Activated naive CD4-positive, alpha-beta T cell treated with anti-CD3 and anti-CD28 coated beads for 36 hours (primary cell): ENCODE results near the gene LAMC1. TPM values are rescaled to one million over a fixed set of nuclear protein-coding genes. Genes with fewer than 3 reads are reported as not detected.

Experiments
- CTCF ChIA-PET: fragments of 350-600 bp; sonication (Branson Sonifier 250); formaldehyde crosslinking; loops from one replicate; lab custom pipeline; 2021; ENCODE audit warnings: antibody characterized with exemption; lab: Charles Lee
- DNase-seq: peaks from one replicate; pipeline ENCODE4 v3.0.0-alpha.2; 2020
- H3K27ac Mint-ChIP-seq: one replicate; pipeline ENCODE4 v1.8.0; 2021; ENCODE audit warnings: mild to moderate bottlenecking, mixed read lengths
- H3K27me3 Mint-ChIP-seq: one replicate; pipeline ENCODE4 v1.8.0; 2021; ENCODE audit warnings: low read depth, mixed read lengths
- H3K36me3 Mint-ChIP-seq: one replicate; pipeline ENCODE4 v1.8.0; 2021; ENCODE audit warnings: low read depth, mixed read lengths
- H3K4me1 Mint-ChIP-seq: one replicate; pipeline ENCODE4 v1.8.0; 2021; ENCODE audit warnings: low read depth, mixed read lengths
- H3K4me3 Mint-ChIP-seq: one replicate; pipeline ENCODE4 v1.8.0; 2021; ENCODE audit warnings: mild to moderate bottlenecking, moderate library complexity, mixed read lengths
- H3K9me3 Mint-ChIP-seq: one replicate; pipeline ENCODE4 v1.8.0; 2021; ENCODE audit warnings: mixed read lengths
- intact Hi-C: fragments of 100-400 bp; cut with micrococcal nuclease; formaldehyde crosslinking; loops from one replicate; pipeline ENCODE4 v1.15.1; 2023
- total RNA-seq, 2 experiments: library from RNA; stranded (reverse); gene quantifications; one replicate each; pipeline ENCODE4 v1.2.3, GENCODE V29; 2021

LAMC1 gene
- total RNA-seq, 2 experiments from 2014 or later, result 0.10 TPM; not detected in 1

DNA sequence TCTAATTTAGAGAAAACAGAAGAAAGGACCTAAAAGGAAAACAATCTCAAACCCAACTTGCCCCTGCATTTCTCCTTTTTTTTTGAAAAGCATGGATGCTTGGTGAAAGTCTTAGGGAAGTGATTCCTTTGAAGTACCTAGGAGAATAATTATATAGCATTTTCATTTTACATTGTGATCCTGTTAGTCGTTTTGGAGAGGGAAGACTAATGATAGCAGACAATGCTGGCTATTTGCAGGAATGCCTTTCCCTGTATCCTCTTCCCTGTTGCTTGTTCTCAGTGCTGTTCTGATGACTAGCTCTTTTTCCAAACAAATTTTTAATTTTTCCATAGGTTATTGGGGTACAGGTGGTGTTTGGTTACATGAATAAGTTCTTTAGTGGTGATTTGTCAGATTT is 53.9 kb downstream of the LAMC1 start:
- H3K9me3 Mint-ChIP-seq, result no peaks in the 10 kb centered on the region
- H3K27me3 Mint-ChIP-seq, result peaks cover 9% of the 10 kb centered on the region
- no peak for DNase-seq
- no peak overlapping the region for H3K4me3 Mint-ChIP-seq
- CTCF ChIA-PET, result no interaction called here
- H3K4me1 Mint-ChIP-seq, result no peaks in the 10 kb centered on the region
- intact Hi-C loops, result no loop called here
- no peak overlapping the region for H3K27ac Mint-ChIP-seq
- no peaks in the 10 kb centered on the region for H3K36me3 Mint-ChIP-seq

DNA sequence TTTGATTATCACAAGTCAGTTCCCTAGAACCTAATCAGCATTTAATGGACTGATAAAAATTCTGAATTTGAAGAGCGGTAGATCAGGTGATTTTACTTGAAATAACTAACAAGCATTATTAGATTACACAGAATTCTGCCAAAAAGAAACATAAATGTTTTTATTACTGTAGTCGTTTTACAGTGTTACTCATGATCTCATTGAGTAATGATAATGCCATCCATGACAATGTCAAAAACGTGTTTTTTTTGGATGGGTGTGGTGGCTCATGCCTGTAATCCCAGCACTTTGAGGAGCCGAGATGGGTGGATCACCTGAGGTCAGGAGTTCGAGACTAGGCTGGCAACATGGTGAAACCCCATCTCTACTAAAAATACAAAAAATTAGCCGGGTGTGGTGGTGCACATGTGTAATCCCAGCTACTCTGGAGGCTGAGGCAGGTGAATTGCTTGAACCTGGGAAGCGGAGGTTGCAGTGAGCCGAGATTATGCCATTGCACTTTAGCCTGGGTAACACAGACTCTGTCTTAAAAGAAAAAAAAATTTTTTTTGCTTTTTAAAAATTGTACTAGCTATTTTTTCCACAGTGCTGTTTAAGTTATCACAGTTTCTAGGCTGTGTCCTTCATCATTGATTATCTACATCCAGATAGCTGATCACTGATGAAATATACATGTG is 56.6 kb downstream of the LAMC1 start:
- H3K27me3 Mint-ChIP-seq, result peaks cover 9% of the 10 kb centered on the region
- no peak for DNase-seq
- H3K36me3 Mint-ChIP-seq, result no peaks in the 10 kb centered on the region
- CTCF ChIA-PET, result interaction anchor here (0.6 to 1.1 kb wide), 2 partner anchors 9 to 159 kb away, joined by 6 read pairs; no protein-coding TSS in a partner anchor
- no peak overlapping the region for H3K27ac Mint-ChIP-seq
- intact Hi-C loops, result no loop called here
- H3K4me1 Mint-ChIP-seq, result no peaks in the 10 kb centered on the region
- H3K4me3 Mint-ChIP-seq, result no peak overlapping the region
- no peaks in the 10 kb centered on the region for H3K9me3 Mint-ChIP-seq

DNA sequence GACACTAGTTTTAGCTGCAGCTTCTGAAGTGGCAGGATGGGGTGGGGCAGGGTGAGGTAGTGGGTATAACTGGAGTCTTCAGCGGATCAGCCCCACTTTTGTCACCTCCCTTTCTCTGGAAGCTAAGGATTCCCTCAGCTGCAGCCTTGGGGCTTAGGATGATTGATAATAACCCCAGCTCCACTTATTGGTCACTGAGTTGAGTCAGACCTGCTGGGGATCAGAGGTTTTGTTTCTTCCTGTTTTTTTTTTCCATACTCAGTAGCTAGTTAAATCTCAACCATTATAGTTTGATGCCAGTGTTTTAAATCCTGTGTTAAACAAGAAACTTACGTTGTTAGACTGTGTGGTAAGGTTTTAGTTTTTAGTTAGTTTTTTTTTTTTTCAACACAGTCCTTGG is 57.2 kb downstream of the LAMC1 start:
- H3K27me3 Mint-ChIP-seq, result peaks cover 9% of the 10 kb centered on the region
- no peaks in the 10 kb centered on the region for H3K9me3 Mint-ChIP-seq
- no peak overlapping the region for H3K4me3 Mint-ChIP-seq
- H3K27ac Mint-ChIP-seq, result no peak overlapping the region
- intact Hi-C loops, result no loop called here
- no peaks in the 10 kb centered on the region for H3K4me1 Mint-ChIP-seq
- no peak for DNase-seq
- CTCF ChIA-PET, result interaction anchor here (0.6 to 1.1 kb wide), 2 partner anchors 9 to 159 kb away, joined by 6 read pairs; no protein-coding TSS in a partner anchor
- no peaks in the 10 kb centered on the region for H3K36me3 Mint-ChIP-seq

DNA sequence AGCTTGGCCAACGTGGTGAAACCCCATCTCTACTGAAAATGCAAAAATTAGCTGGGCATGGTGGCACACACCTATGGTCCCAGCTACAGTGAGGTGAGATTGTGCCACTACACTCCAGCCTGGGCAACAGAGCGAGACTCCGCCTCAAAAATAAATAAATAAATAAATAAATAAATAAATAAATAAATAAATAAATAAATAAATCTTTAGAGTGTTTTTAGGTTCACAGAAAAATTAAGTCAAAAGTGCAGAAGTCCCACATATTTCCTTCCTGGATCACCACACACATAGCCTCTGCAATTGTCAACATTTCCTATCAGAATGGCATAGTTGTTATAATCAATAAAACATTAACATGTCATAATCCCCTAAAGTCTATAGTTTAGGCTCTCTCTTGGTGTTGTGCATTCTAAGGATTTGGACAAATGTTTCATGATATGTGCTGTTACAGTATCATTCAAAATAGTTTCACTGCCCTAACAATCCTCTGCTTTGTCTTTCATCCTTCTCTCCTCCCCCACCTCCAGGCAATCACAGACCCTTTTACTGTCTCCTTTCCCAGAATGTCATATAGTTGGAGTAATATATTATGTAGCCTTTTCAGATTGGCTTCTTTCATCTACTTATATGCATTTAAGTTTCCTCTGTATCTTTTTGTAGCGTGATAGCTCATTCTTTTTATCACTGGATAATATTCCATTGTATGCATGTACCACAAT is 58.3 kb downstream of the LAMC1 start:
- H3K4me1 Mint-ChIP-seq, result no peaks in the 10 kb centered on the region
- H3K36me3 Mint-ChIP-seq, result no peaks in the 10 kb centered on the region
- H3K4me3 Mint-ChIP-seq, result no peak overlapping the region
- peaks cover 9% of the 10 kb centered on the region for H3K27me3 Mint-ChIP-seq
- H3K9me3 Mint-ChIP-seq, result no peaks in the 10 kb centered on the region
- no peak overlapping the region for H3K27ac Mint-ChIP-seq
- intact Hi-C loops, result no loop called here
- no peak for DNase-seq
- CTCF ChIA-PET, result no interaction called here

DNA sequence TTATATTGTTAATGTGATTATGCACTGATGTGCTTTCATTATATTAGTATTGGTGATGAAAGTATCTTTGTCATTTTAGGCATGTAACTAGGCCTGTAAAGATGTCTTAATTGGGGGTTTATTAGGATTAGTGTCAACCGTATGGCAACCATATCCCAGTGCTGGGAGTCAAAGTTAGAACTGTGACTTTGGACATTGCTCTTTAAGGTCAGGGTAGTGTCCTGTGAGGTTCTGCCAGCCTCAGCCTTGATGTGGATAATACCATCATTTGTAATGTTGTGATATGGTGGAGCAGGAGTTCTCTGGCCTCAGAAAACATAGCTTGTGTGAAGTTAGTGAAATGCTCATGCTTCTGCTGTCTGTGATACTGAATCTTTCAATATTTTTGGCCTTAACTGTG is 59.4 kb downstream of the LAMC1 start:
- Mint-ChIP-seq H3K36me3 (no peaks in the 10 kb centered on the region), H3K27me3 (peaks cover 9% of the 10 kb centered on the region), H3K9me3 (no peaks in the 10 kb centered on the region), H3K4me1 (no peaks in the 10 kb centered on the region), H3K27ac (no peak overlapping the region), H3K4me3 (no peak overlapping the region)
- CTCF ChIA-PET, result no interaction called here
- intact Hi-C loops, result no loop called here
- DNase-seq, result no peak

DNA sequence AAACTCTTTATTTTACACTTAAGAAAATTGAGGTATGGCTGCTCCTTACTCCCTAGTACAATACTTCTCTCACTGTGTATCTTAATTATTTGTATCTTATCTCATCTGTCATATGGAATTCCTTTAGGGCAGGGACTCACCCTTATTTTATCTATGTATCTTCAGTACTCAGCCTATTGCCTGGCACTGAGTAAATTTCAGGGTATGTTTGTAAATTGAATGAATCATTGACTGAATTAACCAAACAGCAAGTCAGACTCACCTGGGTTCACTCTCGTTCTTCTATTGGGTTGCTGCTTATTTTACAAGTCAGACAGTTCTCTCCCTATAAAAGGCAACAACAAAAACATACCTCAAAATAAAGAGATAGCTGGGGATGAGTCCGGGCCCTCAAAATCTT is 63.8 kb downstream of the LAMC1 start:
- Mint-ChIP-seq H3K4me3 (no peak overlapping the region), H3K27me3 (peaks cover 3% of the 10 kb centered on the region), H3K9me3 (no peaks in the 10 kb centered on the region), H3K27ac (no peak overlapping the region), H3K36me3 (no peaks in the 10 kb centered on the region), H3K4me1 (no peaks in the 10 kb centered on the region)
- intact Hi-C loops, result no loop called here
- no peak for DNase-seq
- CTCF ChIA-PET, result no interaction called here

DNA sequence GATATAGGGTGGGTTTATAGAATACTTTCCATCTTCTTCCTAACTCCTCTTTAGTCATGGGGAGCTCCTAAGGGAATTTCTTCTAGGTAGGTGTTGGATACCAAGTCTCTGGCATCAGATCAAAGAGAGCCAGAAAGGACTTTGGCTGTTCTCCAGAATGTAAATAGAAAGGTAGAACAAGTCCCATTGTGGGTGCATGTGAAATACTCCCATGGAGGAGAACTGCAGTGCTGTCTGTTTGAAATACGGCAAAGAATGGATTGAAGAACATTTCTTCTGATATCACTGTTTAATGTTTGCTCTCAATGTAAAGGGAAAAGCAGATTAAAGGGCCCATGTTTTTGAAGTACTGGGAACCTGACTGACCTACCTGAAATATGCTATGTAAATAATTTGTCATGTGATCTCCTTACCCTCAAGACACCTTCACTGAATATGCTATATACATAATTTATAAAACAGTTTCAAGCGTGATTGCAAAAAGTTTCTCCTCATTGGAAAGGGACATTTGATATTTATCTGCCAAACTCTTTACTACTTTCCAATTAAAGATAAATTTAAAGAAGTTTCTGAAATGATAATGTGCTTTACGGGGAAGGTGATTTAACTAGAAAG is 65.9 kb downstream of the LAMC1 start:
- Mint-ChIP-seq H3K9me3 (no peaks in the 10 kb centered on the region), H3K27me3 (peaks cover 10% of the 10 kb centered on the region), H3K4me3 (no peak overlapping the region), H3K27ac (no peak overlapping the region), H3K4me1 (no peaks in the 10 kb centered on the region), H3K36me3 (no peaks in the 10 kb centered on the region)
- DNase-seq, result no peak
- CTCF ChIA-PET, result interaction anchor here (0.5 kb wide), 1 partner anchor 146 kb away, joined by 4 read pairs; no protein-coding TSS in a partner anchor
- intact Hi-C loops, result no loop called here

DNA sequence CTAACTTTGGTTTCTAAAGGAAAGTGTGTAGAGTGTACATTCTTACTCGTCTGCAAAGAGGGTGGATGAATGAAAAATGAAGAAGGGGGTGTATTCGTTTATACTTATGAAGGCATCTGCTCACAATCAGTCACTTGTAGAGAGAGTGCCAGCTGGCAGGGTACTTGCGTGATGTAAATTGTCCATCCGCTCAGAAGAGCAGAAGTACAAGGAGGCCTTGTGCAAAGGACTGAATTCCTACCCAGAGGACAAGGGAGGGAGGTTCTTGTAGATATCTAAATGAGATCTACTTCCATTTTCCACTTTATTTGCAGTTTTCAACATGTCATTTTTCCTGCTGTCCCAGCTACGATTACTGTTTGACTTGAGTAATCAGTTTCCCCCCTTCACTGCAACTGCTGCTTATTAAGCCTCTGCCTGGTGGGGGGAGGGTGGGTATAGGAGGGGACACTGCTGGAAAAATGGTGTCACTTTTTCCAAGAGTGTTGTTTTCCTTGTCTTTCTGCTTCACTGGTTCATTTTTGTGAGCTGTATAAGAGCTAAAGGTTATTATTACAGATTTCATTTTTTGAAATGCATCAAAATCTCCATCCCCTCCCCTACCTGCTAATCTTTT is 67.3 kb downstream of the LAMC1 start:
- no peak for DNase-seq
- peaks cover 12% of the 10 kb centered on the region for H3K27me3 Mint-ChIP-seq
- no peaks in the 10 kb centered on the region for H3K36me3 Mint-ChIP-seq
- no peaks in the 10 kb centered on the region for H3K4me1 Mint-ChIP-seq
- H3K4me3 Mint-ChIP-seq, result no peak overlapping the region
- H3K9me3 Mint-ChIP-seq, result no peaks in the 10 kb centered on the region
- no peak overlapping the region for H3K27ac Mint-ChIP-seq
- intact Hi-C loops, result no loop called here
- CTCF ChIA-PET, result no interaction called here

DNA sequence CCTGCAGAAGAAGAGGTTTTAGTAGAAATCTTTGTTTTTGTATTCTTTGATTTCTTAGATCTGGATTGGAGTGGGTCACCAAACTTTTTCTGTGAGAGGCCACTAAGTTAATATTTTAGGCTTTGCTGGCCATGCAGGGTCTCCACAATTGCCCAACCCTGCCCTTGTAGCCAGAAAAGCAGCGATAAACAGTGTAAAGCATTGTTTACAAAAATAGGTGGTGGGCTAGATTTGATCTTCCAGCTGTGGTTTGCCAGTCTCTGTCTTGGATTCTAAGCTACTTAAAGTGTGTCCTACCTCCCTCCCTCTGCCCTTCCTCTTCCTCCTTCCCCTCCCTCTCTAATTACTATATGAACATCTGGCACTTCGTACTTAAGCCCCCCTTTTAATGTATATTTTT is 68.0 kb downstream of the LAMC1 start:
- DNase-seq, result no peak
- intact Hi-C loops, result no loop called here
- Mint-ChIP-seq H3K27ac (no peak overlapping the region), H3K36me3 (no peaks in the 10 kb centered on the region), H3K27me3 (peaks cover 12% of the 10 kb centered on the region), H3K4me1 (no peaks in the 10 kb centered on the region), H3K9me3 (no peaks in the 10 kb centered on the region), H3K4me3 (no peak overlapping the region)
- CTCF ChIA-PET, result no interaction called here

DNA sequence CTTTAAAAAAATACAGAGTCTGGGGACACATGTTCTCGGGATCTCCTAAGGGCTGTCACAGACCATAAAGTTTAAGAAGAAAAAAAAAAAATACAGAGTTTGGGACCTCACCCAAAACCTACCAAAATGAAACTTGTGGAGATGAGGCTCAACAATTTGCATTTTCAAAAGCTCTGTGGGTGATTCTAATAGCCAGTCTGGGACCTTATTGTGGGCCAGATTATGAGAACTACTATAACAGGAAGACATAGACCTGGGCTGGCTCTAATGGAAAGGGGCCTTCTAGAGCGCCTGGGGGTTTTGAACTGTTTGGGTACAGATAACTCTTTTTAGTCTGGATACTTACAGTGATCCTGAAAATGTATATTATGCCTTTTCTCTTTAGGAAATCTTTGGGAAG is 69.1 kb downstream of the LAMC1 start:
- Mint-ChIP-seq H3K36me3 (no peaks in the 10 kb centered on the region), H3K4me1 (no peaks in the 10 kb centered on the region), H3K27me3 (peaks cover 12% of the 10 kb centered on the region), H3K27ac (no peak overlapping the region), H3K4me3 (no peak overlapping the region), H3K9me3 (no peaks in the 10 kb centered on the region)
- intact Hi-C loops, result no loop called here
- CTCF ChIA-PET, result interaction anchor here (0.7 kb wide), 1 partner anchor 218 kb away, joined by 3 read pairs; no protein-coding TSS in a partner anchor
- no peak for DNase-seq

DNA sequence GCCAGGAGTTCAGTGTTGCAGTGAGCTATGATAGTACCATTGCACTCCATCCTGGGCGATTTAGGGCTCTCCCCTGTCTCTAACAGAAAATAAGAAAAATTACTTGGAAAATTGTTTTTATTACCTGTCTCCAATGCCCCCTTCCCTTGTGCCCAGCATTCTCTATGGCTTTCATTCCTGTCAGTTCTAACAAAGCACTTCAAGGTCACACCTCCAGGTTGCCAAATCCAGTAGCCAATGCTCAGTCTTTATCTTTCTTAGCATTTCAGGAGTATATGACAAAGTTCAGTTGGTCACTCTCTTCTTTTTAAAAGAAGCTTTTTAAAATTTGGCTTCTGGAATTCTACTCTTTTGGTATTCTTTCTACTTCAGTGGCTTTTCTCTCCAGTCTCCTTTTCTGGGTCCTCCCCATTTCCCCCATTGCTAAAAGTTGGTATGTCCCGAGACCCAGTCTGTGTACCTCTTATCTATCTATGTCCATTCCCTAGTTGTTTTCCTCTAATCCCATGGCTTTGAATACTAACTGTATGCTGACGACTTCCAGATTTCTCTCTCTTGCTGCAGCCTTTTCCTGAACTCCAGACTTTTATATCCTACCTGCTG is 69.9 kb downstream of the LAMC1 start:
- H3K4me1 Mint-ChIP-seq, result no peaks in the 10 kb centered on the region
- intact Hi-C loops, result no loop called here
- CTCF ChIA-PET, result no interaction called here
- H3K27me3 Mint-ChIP-seq, result peaks cover 12% of the 10 kb centered on the region
- DNase-seq, result no peak
- no peaks in the 10 kb centered on the region for H3K9me3 Mint-ChIP-seq
- no peaks in the 10 kb centered on the region for H3K36me3 Mint-ChIP-seq
- no peak overlapping the region for H3K27ac Mint-ChIP-seq
- H3K4me3 Mint-ChIP-seq, result no peak overlapping the region

DNA sequence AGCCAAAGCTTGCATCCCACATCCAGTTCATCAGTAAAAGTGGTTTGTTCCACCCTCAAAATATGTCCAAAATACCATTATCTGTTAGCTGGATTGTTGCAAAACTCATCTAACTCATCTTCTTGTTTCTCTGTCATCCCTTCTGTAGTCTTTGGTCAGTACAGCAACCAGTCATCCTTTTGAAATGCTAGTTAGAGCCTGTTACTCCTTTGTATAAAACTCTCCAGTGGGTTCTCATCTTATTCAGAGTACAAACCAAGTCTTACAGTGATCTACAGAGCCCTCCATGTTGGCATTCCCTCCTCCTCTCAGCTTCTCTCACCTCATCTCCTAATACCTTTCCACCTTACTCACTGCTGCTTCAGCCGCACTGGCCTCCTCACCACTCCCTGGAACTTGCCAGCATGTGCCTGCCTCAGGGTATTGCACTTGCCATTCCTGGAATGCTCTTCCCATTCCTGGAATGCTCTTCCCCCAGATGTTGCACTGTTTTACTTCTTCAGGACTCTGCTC is 70.6 kb downstream of the LAMC1 start:
- Mint-ChIP-seq H3K27me3 (peaks cover 12% of the 10 kb centered on the region), H3K4me1 (no peaks in the 10 kb centered on the region), H3K9me3 (no peaks in the 10 kb centered on the region), H3K27ac (no peak overlapping the region), H3K4me3 (no peak overlapping the region), H3K36me3 (no peaks in the 10 kb centered on the region)
- intact Hi-C loops, result no loop called here
- CTCF ChIA-PET, result no interaction called here
- no peak for DNase-seq
